Liver (tissue), 9 donors: Measurements from ENCODE around the gene AGPAT1. TPM values are rescaled to one million over a fixed set of nuclear protein-coding genes. Genes with fewer than 3 reads are reported as not detected.

ENCODE experiments used
- DNase-seq: peaks from one replicate; pipeline ENCODE4 v3.0.0-alpha.2; 2017; ENCODE audit warnings: low spot score
- H3K27ac ChIP-seq, 2 donors: one replicate each; pipeline ENCODE4 v1.7.0; 2013; ENCODE audit warnings: inconsistent platforms in 2 of 2, low read length in 2 of 2, control low read depth in 1 of 2, low read depth in 1 of 2, mild to moderate bottlenecking in 1 of 2
- H3K27me3 ChIP-seq, 4 donors: one replicate each; pipeline versions ENCODE4 v1.6.1 to v1.7.0; 2013; ENCODE audit warnings: low read length in 3 of 4, inconsistent platforms in 1 of 4, mild to moderate bottlenecking in 1 of 4, moderate library complexity in 1 of 4; ENCODE audit not compliant: control insufficient read depth in 4 of 4, insufficient read depth in 4 of 4
- H3K36me3 ChIP-seq, 4 donors: one replicate each; pipeline versions ENCODE4 v1.6.1 to v1.7.0; 2013; ENCODE audit warnings: low read length in 3 of 4, mild to moderate bottlenecking in 3 of 4, low read depth in 1 of 4, moderate library complexity in 1 of 4; ENCODE audit not compliant: control insufficient read depth in 4 of 4, insufficient read depth in 3 of 4
- H3K4me1 ChIP-seq, 4 donors: one replicate each; pipeline versions ENCODE4 v1.6.1 to v1.7.0; 2013; ENCODE audit warnings: low read length in 3 of 4, mild to moderate bottlenecking in 3 of 4, moderate library complexity in 1 of 4; ENCODE audit not compliant: control insufficient read depth in 4 of 4, insufficient read depth in 4 of 4
- H3K4me3 ChIP-seq, 3 donors: one replicate each; pipeline versions ENCODE4 v1.6.1 to v1.7.0; 2013; ENCODE audit warnings: low read length in 3 of 3, control low read depth in 1 of 3, low read depth in 1 of 3, mild to moderate bottlenecking in 1 of 3
- H3K9ac ChIP-seq, 2 donors: one replicate each; pipeline ENCODE4 v1.7.0; 2013; ENCODE audit warnings: low read length in 2 of 2, mild to moderate bottlenecking in 2 of 2, moderate library complexity in 2 of 2, control low read depth in 1 of 2, low read depth in 1 of 2
- H3K9me3 ChIP-seq, 4 donors: one replicate each; pipeline versions ENCODE4 v1.6.1 to v1.7.0; 2013; ENCODE audit warnings: low read length in 3 of 4; ENCODE audit not compliant: control insufficient read depth in 4 of 4
- EGR1 ChIP-seq, 2 donors: IDR thresholded peaks; 2 replicates each; pipeline ENCODE4 v1.6.1; 2016 to 2018; ENCODE audit warnings: antibody characterized with exemption in 2 of 2, low read depth in 2 of 2
- FOXA1 ChIP-seq: IDR thresholded peaks from 2 replicates; pipeline ENCODE4 v1.6.1; 2016; ENCODE audit warnings: antibody characterized with exemption
- FOXA2 ChIP-seq: IDR thresholded peaks from 2 replicates; pipeline ENCODE4 v1.6.1; 2016; ENCODE audit warnings: antibody characterized with exemption
- GABPA ChIP-seq, 2 donors: IDR thresholded peaks in 1 of 2; conservative IDR thresholded peaks in 1 of 2; 2 replicates each; pipeline ENCODE4 v1.6.1; 2016; ENCODE audit warnings: antibody characterized with exemption in 2 of 2, mild to moderate bottlenecking in 1 of 2, moderate library complexity in 1 of 2
- HNF4A ChIP-seq, 2 donors: conservative IDR thresholded peaks; 2 replicates each; pipeline ENCODE4 v1.6.1; 2016; ENCODE audit warnings: antibody characterized with exemption in 2 of 2, mild to moderate bottlenecking in 2 of 2
- HNF4G ChIP-seq: IDR thresholded peaks from 2 replicates; pipeline ENCODE4 v1.6.1; 2016; ENCODE audit warnings: antibody characterized with exemption
- JUND ChIP-seq, 2 donors: IDR thresholded peaks; 2 replicates each; pipeline ENCODE4 v1.6.1; 2016; ENCODE audit warnings: antibody characterized with exemption in 2 of 2
- NR2F2 ChIP-seq: IDR thresholded peaks from 2 replicates; pipeline ENCODE4 v1.6.1; 2016; ENCODE audit warnings: antibody characterized with exemption
- RAD21 ChIP-seq, 2 donors: IDR thresholded peaks; 2 replicates each; pipeline ENCODE4 v1.6.1; 2016; ENCODE audit warnings: antibody characterized with exemption in 2 of 2, mild to moderate bottlenecking in 2 of 2
- RXRA ChIP-seq, 2 donors: IDR thresholded peaks; 2 replicates each; pipeline ENCODE4 v1.6.1; 2017 to 2018; ENCODE audit warnings: antibody characterized with exemption in 2 of 2, mild to moderate bottlenecking in 1 of 2
- SP1 ChIP-seq: IDR thresholded peaks from 2 replicates; pipeline ENCODE4 v1.6.1; 2018; ENCODE audit warnings: antibody characterized with exemption, mild to moderate bottlenecking
- TAF1 ChIP-seq: conservative IDR thresholded peaks from 2 replicates; pipeline ENCODE4 v1.6.1; 2016; ENCODE audit warnings: antibody characterized with exemption, mild to moderate bottlenecking
- YY1 ChIP-seq: IDR thresholded peaks from 2 replicates; pipeline ENCODE4 v1.6.1; 2016; ENCODE audit warnings: antibody characterized with exemption, mild to moderate bottlenecking
- WGBS: extraction: QIAGEN DNeasy Blood & Tissue Kit; methylation state at CpG from one replicate; pipeline ENCODE4 v1.1.7; 2013; 5-methylcytosine and 5-hydroxymethylcytosine counted together
- polyA plus RNA-seq, 2 donors: library from polyadenylated mRNA; stranded (reverse) in 1 of 2; unstranded in 1 of 2; fragments of 200-250 nt in 1 of 2; fragments of >200 nt in 1 of 2; fragmentation: Nextera tagmentation in 1 of 2; extraction: Ambion mirVana in 1 of 2; gene quantifications; one replicate each; pipeline versions ENCODE4 v1.2.1 to v1.2.3, GENCODE V29; 2013 to 2015
- total RNA-seq, 2 donors: library from RNA; depleted of rRNA; stranded (reverse); fragments of >200 nt; gene quantifications; one replicate each; pipeline ENCODE4 v1.2.3, GENCODE V29; 2014
- TF ChIP-seq, protein P1 (sequence below): IDR thresholded peaks from 2 replicates; pipeline ENCODE4 v1.6.1; 2016; ENCODE audit warnings: antibody characterized with exemption
- TF ChIP-seq, protein P2 (sequence below): IDR thresholded peaks from 2 replicates; pipeline ENCODE4 v1.6.1; 2016; ENCODE audit warnings: antibody characterized with exemption, mild to moderate bottlenecking
- TF ChIP-seq, protein P3 (sequence below): IDR thresholded peaks from 2 replicates; pipeline ENCODE4 v1.6.1; 2016; ENCODE audit warnings: antibody characterized with exemption
- TF ChIP-seq, protein P4 (sequence below): IDR thresholded peaks from 2 replicates; pipeline ENCODE4 v1.6.1; 2016; ENCODE audit warnings: antibody characterized with exemption
- TF ChIP-seq, protein P5 (sequence below): fragments of 150-350 bp; IDR thresholded peaks from 2 replicates; pipeline ENCODE4 v1.5.1; 2017; ENCODE audit warnings: improper control_type of control experiment, low read depth, low read length; ENCODE audit not compliant: missing input control
- donor health status: healthy.
- donor health status: healthy.
- donor health status: healthy.
- donor health status: healthy.
- donor health status: healthy.

Gene AGPAT1
- total and polyA plus RNA-seq, 4 donors: 10.4 to 45.1 (median 17.5) TPM

DNA sequence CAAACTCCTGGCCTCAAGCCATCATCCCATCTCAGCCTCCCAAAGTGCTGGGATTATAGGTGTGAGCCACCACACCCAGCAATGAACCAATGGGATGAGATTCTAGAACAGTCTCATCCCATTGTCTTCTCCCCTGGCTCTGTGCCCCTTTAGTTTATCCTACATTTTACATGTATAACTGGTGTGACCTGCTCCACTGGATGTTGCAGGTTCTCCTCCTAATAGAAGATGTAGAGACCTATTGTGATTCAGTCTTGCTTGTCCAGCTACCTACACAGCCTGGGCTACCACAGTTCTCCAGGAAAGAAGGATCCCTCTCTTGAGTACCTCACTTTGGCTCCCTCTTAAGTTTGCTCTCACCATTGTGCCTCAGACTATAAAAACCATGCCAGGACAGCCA, 43.8 kb downstream of the AGPAT1 start:
- H3K9ac ChIP-seq: no peak overlapping the region
- no peak for DNase-seq
- peaks cover 3 to 23% (median 20%) of the 10 kb centered on the region in 4 donors for H3K4me1 ChIP-seq
- no peaks in the 10 kb centered on the region for H3K36me3 ChIP-seq
- no peak overlapping the region for H3K4me3 ChIP-seq
- H3K9me3 ChIP-seq: no peaks in the 10 kb centered on the region
- no peak for TF ChIP-seq RAD21 (IDR thresholded peaks at IDR 0.05)
- TF ChIP-seq, protein P1, sequence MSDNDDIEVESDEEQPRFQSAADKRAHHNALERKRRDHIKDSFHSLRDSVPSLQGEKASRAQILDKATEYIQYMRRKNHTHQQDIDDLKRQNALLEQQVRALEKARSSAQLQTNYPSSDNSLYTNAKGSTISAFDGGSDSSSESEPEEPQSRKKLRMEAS: no peak
- TF ChIP-seq, protein P2, sequence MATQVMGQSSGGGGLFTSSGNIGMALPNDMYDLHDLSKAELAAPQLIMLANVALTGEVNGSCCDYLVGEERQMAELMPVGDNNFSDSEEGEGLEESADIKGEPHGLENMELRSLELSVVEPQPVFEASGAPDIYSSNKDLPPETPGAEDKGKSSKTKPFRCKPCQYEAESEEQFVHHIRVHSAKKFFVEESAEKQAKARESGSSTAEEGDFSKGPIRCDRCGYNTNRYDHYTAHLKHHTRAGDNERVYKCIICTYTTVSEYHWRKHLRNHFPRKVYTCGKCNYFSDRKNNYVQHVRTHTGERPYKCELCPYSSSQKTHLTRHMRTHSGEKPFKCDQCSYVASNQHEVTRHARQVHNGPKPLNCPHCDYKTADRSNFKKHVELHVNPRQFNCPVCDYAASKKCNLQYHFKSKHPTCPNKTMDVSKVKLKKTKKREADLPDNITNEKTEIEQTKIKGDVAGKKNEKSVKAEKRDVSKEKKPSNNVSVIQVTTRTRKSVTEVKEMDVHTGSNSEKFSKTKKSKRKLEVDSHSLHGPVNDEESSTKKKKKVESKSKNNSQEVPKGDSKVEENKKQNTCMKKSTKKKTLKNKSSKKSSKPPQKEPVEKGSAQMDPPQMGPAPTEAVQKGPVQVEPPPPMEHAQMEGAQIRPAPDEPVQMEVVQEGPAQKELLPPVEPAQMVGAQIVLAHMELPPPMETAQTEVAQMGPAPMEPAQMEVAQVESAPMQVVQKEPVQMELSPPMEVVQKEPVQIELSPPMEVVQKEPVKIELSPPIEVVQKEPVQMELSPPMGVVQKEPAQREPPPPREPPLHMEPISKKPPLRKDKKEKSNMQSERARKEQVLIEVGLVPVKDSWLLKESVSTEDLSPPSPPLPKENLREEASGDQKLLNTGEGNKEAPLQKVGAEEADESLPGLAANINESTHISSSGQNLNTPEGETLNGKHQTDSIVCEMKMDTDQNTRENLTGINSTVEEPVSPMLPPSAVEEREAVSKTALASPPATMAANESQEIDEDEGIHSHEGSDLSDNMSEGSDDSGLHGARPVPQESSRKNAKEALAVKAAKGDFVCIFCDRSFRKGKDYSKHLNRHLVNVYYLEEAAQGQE: no peak
- no peak for TF ChIP-seq YY1
- no peak for TF ChIP-seq SP1
- no peak for TF ChIP-seq TAF1
- no peak for TF ChIP-seq RXRA (IDR thresholded peaks at IDR 0.05)
- TF ChIP-seq, protein P3, sequence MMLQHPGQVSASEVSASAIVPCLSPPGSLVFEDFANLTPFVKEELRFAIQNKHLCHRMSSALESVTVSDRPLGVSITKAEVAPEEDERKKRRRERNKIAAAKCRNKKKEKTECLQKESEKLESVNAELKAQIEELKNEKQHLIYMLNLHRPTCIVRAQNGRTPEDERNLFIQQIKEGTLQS: no peak
- no peak for TF ChIP-seq EGR1 (IDR thresholded peaks at IDR 0.05; ENCODE audit: low read depth in 2 of 2)
- TF ChIP-seq FOXA1: no peak
- TF ChIP-seq GABPA (IDR thresholded peaks at IDR 0.05 in 1 of 2, conservative IDR thresholded peaks at IDR 0.05 in 1 of 2): no peak
- TF ChIP-seq FOXA2: no peak
- TF ChIP-seq HNF4G: no peak
- no peak for TF ChIP-seq JUND (IDR thresholded peaks at IDR 0.05)
- TF ChIP-seq NR2F2: no peak
- no peaks in the 10 kb centered on the region for H3K27me3 ChIP-seq
- no peak overlapping the region for H3K27ac ChIP-seq

DNA sequence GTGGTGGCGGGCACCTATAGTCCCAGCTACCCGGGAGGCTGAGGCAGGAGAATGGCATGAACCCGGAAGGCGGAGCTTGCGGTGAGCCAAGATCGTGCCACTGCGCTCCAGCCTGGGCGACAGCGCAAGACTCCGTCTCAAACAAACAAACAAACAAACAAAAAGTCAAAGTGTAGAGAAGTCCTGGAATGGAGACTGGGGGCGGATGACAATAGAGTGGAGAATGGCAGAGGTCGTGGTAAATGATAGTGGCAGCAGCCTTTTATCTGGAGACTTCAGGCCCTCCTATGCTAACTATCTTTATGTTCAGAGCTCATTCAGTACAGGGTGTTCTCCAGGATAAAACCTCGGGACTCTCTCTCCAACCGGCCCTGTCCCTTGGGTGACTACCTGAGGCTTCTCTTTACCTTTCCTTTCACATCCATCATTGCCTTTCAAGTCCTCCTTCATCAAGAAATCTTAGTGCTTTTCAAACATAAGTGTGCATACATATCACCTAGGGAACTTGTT, 44.4 kb downstream of the AGPAT1 start:
- Histone ChIP-seq H3K4me1 (peaks cover 3 to 28% (median 24%) of the 10 kb centered on the region in 4 donors), H3K27me3 (no peaks in the 10 kb centered on the region), H3K36me3 (no peaks in the 10 kb centered on the region), H3K9me3 (no peaks in the 10 kb centered on the region), H3K4me3 (no peak overlapping the region), H3K27ac (no peak overlapping the region), H3K9ac (no peak overlapping the region)
- 85% methylated on average over 14 of the region's 14 CpGs for WGBS
- no peak for DNase-seq
- TF ChIP-seq JUND (IDR thresholded peaks at IDR 0.05) (no peak), TAF1 (no peak), RAD21 (IDR thresholded peaks at IDR 0.05) (no peak), NR2F2 (no peak), FOXA2 (no peak), RXRA (IDR thresholded peaks at IDR 0.05) (no peak), EGR1 (IDR thresholded peaks at IDR 0.05; ENCODE audit: low read depth in 2 of 2) (no peak), SP1 (no peak), GABPA (IDR thresholded peaks at IDR 0.05 in 1 of 2, conservative IDR thresholded peaks at IDR 0.05 in 1 of 2) (no peak), FOXA1 (no peak), HNF4A (conservative IDR thresholded peaks at IDR 0.05) (no peak), YY1 (no peak), HNF4G (no peak)
- TF ChIP-seq, protein P4, sequence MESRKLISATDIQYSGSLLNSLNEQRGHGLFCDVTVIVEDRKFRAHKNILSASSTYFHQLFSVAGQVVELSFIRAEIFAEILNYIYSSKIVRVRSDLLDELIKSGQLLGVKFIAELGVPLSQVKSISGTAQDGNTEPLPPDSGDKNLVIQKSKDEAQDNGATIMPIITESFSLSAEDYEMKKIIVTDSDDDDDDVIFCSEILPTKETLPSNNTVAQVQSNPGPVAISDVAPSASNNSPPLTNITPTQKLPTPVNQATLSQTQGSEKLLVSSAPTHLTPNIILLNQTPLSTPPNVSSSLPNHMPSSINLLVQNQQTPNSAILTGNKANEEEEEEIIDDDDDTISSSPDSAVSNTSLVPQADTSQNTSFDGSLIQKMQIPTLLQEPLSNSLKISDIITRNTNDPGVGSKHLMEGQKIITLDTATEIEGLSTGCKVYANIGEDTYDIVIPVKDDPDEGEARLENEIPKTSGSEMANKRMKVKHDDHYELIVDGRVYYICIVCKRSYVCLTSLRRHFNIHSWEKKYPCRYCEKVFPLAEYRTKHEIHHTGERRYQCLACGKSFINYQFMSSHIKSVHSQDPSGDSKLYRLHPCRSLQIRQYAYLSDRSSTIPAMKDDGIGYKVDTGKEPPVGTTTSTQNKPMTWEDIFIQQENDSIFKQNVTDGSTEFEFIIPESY: no peak
- TF ChIP-seq, protein P3: no peak
- TF ChIP-seq, protein P5, sequence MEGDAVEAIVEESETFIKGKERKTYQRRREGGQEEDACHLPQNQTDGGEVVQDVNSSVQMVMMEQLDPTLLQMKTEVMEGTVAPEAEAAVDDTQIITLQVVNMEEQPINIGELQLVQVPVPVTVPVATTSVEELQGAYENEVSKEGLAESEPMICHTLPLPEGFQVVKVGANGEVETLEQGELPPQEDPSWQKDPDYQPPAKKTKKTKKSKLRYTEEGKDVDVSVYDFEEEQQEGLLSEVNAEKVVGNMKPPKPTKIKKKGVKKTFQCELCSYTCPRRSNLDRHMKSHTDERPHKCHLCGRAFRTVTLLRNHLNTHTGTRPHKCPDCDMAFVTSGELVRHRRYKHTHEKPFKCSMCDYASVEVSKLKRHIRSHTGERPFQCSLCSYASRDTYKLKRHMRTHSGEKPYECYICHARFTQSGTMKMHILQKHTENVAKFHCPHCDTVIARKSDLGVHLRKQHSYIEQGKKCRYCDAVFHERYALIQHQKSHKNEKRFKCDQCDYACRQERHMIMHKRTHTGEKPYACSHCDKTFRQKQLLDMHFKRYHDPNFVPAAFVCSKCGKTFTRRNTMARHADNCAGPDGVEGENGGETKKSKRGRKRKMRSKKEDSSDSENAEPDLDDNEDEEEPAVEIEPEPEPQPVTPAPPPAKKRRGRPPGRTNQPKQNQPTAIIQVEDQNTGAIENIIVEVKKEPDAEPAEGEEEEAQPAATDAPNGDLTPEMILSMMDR: no peak
- TF ChIP-seq, protein P2: no peak
- TF ChIP-seq, protein P1: no peak
